ENCODE data around the gene RPS14.
A peak's percentile ranks its signal among the peaks of the same experiment; 100 is the strongest.

The RPS14 gene

DNA sequence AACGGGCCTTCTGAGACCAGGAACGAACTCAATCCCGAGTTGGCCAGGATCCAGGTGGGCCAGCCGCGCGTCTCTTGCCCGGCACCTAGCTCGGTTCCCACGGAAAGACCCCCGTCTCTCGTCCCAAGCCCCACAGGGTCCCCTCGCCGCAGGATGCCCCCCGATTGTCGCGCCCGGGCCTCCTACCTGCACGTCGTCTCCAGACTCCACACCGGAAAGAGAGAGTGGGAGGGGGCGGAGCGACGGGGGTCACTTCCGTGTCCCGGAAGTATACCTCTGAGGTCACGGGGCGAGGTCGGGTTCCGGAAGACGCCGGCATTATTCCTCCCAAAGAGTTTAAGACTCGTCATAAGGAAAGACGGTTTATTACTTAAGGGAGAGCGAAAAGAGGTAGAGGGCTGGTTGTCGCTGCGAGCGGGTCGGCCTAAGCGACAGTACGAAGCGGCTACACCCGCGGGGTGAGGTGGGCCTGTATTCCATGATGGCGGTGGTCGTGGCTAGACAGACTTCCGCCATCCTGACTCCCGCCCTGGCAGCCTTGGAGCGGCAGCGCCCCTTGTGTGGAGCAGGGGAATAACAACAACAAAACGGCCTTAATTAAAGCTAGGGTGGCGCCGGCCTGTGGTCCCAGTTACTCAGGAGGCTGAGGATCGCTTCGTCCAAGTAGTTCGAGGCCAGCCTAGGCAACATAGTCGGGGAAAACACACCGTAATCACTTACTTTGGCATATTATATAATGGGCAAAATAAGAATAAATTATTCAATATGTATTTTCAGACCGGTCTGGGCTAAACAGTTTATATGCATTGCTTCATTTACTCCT lies at the start of gene RPS14:
Gene RPS14, minus strand, starts transcription at position 223 of the 823 bp plus-strand sequence. CDS start 2,006 bp downstream, outside the sequence.
- peak; percentile 90 for DNase-seq (ENCODE audit: low spot score)

DNA sequence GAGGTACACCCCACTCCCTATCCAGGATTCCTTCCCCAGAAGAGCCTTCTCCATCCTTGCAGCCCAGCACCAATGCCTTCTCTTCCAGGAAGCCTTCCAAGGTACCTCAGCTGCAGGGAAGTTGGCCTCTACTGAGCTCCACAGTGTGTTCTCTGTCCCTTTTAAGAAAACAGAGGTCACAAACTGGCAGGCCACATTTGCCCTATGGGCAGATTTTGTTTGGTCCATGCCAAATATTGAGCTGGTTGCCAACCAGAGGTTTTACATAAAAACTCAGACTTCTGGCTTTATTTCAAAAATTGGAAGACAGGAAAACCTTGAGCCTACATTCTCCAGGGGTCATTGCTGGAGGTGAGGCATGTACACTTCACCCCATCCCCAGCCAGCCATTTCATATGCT lies 49.4 kb upstream of the RPS14 start:
- DNase-seq (ENCODE audit: low spot score) = no peak

DNA sequence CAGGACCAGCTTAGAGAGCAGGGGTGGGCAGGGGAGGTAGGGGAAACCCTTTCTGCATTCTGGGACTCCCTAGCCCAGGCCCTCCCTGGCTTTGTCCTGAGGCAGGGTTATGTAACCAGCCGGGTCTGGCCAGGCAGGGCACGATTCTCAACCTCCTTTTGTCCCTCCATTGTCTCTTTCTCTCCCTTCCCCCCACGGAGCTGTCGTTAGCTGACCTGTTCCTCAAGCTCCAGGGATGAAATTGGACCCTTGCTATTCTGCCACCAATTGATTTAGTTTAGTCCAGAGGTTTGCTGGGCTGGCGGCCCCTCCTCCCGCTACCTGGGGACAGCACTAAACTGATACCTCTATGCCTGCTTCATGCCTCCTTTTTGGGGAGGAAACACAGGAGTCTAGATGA lies 49.0 kb upstream of the RPS14 start:
- no peak for DNase-seq (ENCODE audit: low spot score)

DNA sequence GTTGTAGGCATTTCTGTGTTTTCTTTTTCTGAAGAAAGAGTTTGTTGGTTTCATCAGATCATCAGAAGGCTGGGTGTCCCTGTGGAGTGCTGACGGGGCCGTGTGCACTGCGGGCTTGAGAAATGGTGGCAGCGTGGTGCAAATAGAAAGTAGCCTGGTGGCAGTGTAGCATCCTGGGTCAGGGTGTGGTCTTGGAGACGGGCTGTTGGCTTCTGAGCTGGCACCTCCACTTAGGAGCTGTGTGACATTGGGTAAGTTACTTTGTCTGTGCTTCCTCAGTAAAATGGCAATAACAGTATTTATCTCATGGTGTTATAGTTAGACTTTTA lies 48.4 kb upstream of the RPS14 start:
- no peak for DNase-seq (ENCODE audit: low spot score)

DNA sequence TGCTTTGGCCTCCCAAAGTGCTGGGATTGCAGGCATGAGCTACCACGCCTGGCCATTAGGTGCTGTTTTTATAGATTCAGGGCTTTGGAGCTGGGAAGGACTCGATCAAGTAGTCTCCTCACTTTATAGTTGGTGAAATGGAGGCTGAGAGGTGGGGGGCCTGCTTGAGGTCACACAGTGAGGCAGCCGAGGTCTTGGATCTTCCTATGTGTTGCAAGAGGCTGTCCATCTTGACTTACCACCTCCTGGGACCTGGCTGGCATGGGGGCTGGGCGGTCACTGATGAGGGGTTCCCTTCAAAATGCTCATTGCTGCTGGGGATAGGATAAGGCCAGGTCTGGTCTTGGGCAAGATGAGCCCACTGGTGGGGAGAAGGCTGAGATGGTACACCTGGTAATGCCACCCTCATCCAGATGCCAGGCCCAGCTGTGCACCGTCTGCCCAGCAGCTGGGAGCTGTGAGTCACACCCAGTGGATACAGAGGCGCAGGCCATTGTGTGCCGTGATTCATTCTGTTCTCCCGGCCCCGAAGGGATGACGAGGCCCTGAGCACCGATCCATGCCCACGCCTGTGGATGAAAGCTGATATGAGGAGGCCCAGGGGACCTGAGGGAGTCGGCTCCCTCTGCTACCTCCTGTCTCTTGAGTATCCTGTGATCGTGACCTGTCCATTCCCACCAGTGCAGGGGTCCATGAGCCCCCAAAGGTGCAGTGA lies 47.9 kb upstream of the RPS14 start:
- DNase-seq (ENCODE audit: low spot score) = peak; percentile 78

DNA sequence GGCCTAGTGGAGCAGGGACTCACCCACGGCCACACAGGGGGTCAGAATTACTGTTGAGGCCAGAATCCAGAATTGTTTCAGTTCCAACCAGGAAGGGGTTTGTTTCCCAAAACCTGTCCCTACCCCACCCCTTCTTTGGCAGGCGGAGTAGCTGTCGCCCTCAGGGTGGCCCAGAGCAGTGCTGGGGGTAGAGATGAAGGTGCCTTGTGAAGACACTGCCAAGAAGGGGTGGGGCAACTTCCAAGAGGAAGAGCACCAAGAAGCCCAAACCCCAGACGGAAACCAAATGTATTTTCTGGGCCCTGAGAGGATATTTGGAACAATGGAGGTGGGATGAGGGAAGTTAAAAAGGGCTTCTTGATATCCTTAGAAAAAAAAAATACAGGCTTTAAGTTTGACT lies 47.0 kb upstream of the RPS14 start:
- DNase-seq (ENCODE audit: low spot score) = no peak

DNA sequence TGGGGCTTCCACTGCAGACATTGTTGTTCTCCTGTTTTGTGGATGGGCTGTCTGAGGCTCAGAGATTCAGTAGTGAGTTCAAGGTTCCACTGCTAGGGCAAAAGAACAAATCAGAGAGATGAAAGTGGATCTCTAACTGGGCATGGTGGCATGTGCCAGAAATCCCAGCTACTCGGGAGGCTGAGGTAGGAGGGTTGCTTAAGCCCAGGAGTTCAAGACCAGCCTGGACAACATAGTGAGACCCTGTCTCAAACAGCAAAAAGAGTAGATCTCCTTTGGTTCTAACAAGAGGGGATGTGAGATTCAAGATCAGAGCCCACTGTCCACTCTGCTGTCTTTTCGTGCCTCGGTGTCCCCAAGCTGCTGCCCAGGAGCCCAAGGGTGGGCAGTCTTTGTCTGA lies 46.6 kb upstream of the RPS14 start:
- DNase-seq (ENCODE audit: low spot score) = no peak

DNA sequence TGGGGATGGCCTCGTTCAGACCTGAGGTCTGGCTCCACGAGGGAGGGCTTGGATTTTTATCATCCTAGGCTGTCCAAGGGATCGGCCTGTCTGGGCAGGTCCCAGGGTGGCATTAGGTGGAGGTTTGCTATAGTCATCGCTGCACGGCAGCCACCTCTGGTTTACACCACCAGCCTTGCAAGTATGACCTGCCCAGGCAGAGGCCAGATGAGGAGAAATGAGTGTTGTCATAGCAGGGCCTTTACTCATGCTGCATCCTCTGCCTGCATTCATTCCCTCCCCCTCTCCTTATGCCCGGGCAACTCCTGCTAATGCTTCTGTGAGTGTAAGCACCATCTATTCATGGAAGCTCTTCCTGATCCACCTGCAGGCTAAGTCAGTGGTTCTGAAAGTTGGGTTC lies 43.1 kb upstream of the RPS14 start:
- DNase-seq (ENCODE audit: low spot score) = no peak

DNA sequence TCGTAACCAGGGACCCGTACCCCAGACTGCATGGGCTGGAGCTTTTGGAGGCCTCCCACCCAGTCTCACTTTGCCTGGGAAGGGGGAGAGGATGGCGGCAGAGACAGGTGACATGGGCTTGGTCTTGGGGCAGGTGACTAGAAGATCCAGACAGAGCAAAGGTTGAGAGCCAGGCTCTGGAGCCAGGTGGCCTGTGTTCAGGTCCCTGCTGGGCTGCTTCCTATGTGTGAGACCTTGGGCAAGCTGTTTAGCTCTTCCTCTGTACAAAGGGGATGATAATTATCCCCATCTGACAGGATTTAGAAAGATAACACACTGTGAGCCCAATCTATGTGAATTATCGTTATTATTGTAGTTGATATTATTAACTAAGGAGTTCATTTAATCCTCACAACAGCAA lies 42.3 kb upstream of the RPS14 start:
- DNase-seq (ENCODE audit: low spot score) = no peak

DNA sequence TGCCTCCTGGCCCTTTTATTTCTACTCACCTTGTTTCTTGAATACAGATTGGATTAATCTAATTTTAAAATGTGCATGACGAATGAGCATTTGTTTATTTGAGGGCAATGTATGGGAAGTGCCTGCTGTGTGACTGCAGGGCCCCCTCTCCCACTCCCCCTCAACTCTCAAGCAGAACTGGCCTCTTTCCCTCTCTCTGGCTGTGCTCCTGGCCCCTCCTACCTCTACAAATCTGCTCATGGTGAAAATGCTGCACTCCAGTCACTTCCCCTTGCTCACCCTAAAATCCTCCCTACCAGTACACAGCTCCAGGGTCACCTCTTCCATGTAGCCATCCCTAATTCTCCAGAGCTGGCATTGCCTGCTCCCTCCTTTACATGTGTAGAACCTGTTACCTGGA lies 41.2 kb upstream of the RPS14 start:
- no peak for DNase-seq (ENCODE audit: low spot score)

DNA sequence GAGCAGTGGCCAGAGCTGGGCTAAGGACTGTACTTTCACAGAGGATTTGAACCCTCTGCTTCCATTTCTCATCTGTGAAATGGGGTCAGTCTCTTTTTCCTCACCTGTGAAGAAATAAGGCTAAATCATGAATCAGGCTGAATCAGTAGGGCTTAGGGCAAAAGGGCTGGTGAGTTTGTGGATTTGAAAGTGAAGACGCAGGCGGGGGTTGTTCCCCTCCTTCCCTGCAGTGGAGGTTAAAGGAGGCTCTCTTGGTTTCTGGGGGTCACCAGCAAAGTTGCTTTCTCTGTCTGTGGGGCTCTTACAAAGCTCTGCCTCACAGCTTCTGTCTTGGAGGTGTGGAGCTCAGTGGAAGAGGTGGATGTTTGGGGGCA lies 40.7 kb upstream of the RPS14 start:
- DNase-seq (ENCODE audit: low spot score) = no peak

DNA sequence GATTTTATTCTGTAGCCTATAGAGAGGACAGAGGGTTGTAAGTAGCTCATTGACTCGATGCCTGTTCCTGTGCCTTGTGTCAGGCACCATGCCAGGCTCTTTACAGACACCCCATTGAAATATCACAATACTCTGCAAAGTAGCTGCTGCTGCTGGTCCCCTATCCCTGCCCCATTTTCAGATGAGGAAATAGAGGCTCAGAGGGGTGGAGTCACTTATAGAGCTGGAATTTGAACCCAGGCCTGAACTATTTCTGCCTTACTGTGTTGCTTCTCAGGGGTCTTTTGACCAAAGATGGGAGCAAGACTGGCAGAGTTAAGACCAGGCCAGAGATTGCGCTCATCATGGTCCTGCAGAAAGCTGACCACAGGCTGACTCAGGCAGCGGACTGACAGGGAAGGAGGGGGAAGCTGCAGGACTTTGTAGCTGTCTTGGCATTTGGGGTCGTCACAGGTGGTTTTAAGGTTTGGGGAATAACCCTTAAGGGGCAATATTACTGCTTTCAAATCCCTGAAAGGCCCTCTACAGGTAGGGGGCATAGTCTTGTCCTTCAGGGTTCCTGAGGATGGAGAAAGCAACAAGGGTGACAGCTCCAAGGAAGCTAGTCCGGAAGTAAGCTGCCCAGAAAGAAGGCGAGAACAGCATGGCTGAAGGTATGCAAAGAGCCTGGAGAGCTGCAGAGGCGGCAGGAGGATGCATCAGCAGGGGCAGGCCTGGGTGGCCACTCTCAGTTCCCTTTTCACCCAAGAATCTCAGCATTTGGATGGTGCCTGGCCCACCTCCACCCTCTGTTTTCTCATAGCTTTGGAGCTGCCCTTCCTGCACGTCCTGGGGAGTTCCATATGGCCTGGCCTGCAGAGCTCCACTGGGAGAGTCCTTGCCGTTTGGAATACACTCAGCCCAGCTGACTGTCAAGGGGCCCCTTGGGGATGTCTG lies 40.1 kb upstream of the RPS14 start:
- DNase-seq (ENCODE audit: low spot score) = peak; percentile 90

DNA sequence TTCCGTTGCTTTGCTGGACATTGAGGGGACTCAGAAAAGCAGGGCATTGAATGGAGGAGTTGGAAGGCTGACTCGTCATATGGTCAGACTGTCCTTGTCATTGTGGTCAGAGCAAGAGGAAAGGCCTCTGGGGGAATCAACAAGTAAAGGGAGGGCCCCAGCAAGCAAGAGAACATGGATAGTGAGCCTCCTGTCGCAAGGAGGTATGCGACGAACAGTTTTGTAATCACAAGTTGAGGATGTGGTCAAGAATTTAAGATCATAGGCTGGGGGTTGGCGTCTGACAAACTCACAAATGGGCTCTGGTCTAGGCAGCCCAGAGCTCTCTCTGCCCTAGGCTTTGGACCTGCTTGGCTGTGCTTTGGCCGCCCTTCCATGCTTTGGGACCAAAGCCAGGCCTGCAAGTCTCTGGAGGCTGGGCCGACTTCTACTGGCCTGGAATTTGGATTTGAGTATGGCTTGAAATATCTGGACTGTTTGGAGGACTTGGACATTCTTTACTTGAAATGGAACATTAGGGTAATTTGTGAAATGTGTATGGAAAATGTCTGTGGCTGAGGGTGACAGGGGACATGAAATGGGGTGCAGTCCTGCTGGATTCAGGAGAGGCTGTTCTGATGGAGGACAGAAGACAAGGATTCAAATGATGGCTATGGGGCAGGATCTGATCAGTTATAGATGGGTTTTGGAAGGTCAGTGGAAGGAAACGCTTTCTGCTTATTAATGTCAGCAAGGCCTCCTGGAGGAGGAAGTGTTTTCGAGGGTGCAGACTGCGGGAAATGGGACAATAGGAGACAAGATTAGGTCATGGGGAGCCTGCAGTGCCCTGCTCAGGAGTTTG lies 39.2 kb upstream of the RPS14 start:
- DNase-seq (ENCODE audit: low spot score) = peak; percentile 77

DNA sequence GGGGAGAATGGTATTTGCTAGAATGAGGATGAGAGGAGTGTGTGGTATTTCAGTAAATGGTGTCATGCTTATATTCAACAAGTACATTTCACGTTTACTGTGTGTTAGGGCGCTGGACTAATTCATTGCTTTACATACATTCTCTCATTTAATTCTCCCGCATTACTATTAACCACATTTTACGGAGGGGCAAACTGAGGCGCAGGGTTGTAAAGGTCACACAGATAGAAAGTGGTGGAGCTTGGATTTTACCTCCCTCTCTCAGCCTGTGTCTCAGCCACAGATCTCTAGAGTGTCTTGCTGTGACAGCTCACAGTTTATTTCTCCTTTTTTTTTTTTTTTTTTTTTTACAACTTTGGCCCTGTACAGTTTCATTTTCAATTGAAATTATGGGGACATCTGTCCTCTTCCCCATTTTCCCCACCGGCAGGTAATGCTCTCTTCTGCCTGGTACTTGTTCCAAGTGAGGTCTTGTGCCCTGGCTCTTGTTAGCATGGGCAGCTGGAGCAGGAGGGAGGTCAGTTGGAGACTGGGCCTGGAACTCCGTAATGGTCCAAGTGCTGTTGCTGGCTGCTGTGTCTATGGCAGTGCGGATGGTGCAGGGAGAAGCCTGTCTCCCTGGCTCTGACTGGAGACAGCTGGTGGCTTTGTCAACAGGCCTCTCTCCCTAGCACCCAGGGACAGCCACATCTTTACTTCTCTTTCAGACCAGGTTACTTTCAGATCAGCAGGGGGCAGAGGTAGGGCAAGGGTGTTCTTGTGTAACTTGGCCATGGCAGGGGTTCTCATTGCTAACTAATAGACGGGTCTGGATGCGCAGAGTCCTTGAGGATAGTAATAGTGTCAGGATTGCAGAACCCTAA lies 37.9 kb upstream of the RPS14 start:
- DNase-seq (ENCODE audit: low spot score) = peak; percentile 88

DNA sequence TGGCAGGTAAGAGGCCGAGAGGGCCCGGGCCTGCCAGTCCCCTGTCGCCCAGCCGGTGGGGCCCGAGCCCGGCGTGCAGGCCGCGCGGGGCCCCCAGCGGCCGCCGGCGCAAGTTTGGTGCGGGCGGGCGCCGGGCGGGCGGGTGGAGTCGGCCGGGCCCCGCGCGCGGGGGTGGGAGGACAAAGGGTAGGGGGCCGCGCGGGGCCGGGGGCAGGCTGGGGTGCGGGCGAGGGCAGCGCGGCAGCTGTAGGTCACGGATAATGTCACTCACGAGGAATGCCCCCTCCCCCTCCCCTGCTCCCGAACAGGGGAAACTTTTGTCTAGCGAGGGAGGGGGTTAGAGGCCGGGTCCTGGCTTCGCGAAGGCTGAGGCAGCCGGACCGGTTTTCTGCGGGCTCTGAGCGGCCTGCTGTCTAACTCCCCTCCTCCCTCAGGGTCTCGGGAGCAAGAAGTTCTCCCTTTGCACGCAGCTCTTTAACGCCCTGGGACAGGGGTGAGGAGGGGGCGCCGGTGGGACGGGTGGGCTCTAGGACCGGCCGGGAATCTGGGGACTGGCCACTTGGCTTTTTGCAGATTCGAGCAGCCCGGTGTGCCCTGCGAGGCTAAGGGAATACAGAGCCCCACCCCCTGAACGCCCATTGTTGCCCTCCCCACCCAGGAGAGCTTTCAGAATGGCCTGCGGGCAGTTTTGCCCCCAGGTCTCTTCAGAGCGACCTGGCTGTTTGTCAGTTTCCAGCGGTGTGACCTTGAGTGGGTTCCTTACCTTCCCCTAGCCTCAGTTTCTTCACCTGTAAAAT lies 37.1 kb upstream of the RPS14 start:
- DNase-seq (ENCODE audit: low spot score) = peak; percentile 67

DNA sequence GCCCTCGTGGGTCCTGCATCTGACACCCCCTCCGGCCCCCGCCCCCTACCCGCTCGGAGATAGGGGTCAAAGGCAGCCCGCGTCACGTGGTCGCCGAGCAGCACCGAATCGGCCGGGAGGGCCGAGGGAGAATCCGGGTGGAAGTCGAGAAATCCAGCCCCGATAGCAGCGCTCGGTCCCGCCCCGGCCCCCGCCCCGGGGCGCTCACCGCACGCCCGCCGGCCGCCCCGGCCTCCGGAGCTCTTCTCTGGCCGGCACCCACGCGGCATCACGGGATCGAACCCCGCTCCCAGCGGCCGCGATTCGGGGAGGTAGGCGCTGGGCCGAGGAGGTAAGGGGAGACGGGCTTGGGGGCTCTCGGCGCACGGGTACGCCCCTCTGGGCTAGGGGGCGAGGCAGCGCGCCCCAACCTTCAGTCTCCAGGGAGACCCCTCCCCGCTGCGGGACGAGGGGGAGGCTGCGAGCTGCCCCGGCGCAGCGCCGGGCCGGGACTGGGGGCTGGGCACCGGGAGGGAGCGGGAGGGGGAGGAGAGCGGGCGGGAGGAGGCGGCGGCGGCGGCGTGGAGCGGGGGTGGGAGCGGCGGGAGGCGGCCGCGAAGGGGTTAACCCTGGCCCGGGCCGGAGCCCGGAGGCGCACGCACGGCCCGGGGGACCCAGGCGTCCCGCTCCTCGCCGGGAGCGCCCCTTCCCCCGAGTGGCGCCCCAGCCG lies 36.3 kb upstream of the RPS14 start:
- no peak for DNase-seq (ENCODE audit: low spot score)

DNA sequence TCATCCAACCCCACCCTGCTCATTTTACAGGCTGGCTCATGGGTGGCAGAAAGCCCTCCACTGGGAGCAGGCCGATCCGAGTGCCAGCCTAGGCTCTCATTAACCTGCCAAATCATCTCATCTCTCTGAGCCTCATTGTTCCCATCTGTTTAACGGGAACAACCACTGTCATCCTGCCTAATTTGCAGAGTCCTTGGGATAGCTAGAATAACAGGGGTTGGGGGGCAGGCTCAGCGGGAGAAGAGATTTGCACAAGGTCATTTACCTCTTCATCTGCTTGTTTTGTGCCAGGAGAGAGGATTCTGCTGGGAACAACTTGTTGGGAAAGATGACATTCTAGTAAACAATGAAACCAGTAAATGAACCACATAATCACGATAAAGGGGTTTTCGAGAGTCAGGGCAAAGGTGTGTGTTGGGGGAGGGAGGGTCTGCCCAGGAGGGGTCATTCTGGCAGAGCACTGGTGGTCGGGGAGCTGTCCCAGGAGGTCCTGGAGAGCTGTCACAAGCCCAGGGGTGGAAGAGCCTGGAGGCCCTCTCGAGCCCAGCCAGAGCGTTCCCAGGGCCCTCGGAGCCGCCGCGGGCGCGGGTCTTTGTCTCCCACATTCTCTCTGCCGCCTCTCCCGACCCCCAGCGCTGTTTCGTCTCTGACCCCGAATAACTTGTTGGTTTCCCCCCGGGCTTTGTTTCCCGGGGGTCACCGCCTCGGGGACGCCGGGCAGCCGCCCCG lies 35.6 kb upstream of the RPS14 start:
- DNase-seq (ENCODE audit: low spot score) = no peak

DNA sequence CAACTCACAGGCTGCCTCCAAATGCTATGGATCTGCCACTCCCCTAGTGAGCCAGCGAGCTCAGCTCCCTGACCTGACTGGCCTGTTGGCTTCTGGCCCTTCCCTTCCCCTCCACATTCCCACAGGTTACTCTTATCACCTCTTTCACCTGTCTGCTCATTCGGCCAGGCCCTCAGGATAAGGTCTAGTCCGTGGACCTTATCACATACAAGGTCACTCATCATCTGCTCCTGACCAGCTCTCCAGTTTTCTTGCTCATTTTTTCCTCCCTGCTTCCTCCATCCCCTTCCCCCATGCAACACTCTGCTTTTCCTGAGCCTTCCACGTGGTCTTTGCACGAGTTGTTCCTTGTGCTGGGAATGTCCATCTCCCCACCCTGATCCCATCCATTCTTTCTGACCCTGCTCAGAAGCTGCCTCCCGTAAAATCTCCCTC lies 32.5 kb upstream of the RPS14 start:
- no peak for DNase-seq (ENCODE audit: low spot score)

DNA sequence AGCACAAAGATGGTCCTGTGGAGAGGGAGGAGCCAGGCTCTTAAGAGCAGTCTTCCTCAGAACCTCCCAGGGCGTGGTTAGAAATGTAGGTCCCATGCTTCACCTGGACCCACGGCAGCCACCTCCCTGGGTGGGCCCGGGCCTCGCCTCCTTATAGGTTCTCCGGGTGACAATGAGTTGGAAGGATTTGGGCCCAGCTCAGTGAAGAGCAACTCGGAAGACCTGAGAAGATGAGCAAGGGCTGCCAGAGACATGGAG lies 32.1 kb upstream of the RPS14 start:
- DNase-seq (ENCODE audit: low spot score) = no peak

Measured in globus pallidus (tissue), 1 donor.